ENCODE data around the gene KCNK17. TPM values are rescaled to one million over a fixed set of nuclear protein-coding genes. Genes with fewer than 3 reads are reported as not detected.

KCNK17 gene
- total and polyA plus RNA-seq, 2 of the 8 experiments (the other 6 are each of a cell fraction or from before 2014, with no cell fraction given), result 2.9 to 3.4 TPM

DNA sequence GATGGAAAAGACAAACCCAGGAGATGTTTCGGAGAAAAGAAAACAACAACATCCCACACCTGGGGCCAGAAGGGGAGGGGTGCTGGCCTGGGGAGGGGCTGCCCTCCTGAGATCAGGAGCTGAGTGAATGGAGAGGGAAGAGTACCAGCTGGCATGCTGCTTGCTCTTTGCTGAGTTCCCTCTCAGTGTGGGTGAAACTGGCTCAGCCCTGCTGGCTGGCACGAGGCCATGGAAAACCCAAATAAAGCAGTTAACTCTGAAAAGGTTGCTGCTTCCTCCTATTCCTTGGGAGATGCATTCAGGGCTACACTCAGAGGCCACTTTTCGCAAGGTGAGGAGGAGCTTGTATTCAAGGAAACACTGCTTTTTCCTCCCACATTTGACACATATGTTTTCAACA, 16.3 kb upstream of the KCNK17 start:
- Histone ChIP-seq H3K4me1 (replicated peaks in 1 of 4; ENCODE audit: control insufficient read depth in 3 of 4, insufficient read depth in 4 of 4, low read length in 3 of 4) (no peaks in the 10 kb centered on the region), H2BK120ac (replicated peaks; ENCODE audit: low read depth, low read length) (no peak overlapping the region), H3K9ac (replicated peaks in 1 of 4; ENCODE audit: extremely low read depth in 1 of 4, low read depth in 3 of 4, low read length in 3 of 4) (no peak overlapping the region), H3K27me3 (replicated peaks in 1 of 4; ENCODE audit: control insufficient read depth in 3 of 4, extremely low read depth in 1 of 4, insufficient read depth in 3 of 4, low read length in 3 of 4) (no peaks in the 10 kb centered on the region), H3K79me2 (ENCODE audit: control insufficient read depth in 1 of 2, insufficient read depth in 2 of 2, low read length in 2 of 2) (no peaks in the 10 kb centered on the region; a peak in 1 of 4 replicates), H2BK20ac (ENCODE audit: low read length) (no peak overlapping the region), H4K20me1 (replicated peaks in 1 of 2; ENCODE audit: control insufficient read depth in 1 of 2, insufficient read depth in 2 of 2, low read length in 2 of 2) (no peaks in the 10 kb centered on the region), H3K56ac (replicated peaks; ENCODE audit: insufficient read length, low read depth, low read length) (no peak overlapping the region), H4K8ac (ENCODE audit: extremely low read depth, insufficient read depth, low read length) (no peak overlapping the region), H3K4me2 (ENCODE audit: insufficient read depth in 1 of 2, low read depth in 2 of 2, low read length in 2 of 2) (no peak overlapping the region), H2BK15ac (ENCODE audit: low read length) (no peak overlapping the region), H3K9me3 (ENCODE audit: insufficient read depth in 2 of 2, low read depth in 1 of 2, low read length in 1 of 2) (no peaks in the 10 kb centered on the region), H2AFZ (ENCODE audit: low read length) (no peak overlapping the region), H4K91ac (replicated peaks; ENCODE audit: insufficient read length, low read length) (no peak overlapping the region), H2AK5ac (ENCODE audit: low read depth, low read length) (no peak overlapping the region), H3K14ac (ENCODE audit: insufficient read length) (no peak overlapping the region), H3K23ac (ENCODE audit: insufficient read length) (no peak overlapping the region), H3K23me2 (ENCODE audit: low read depth, low read length) (no peaks in the 10 kb centered on the region), H4K5ac (ENCODE audit: insufficient read length, low read depth, low read length) (no peak overlapping the region), H2BK5ac (ENCODE audit: low read depth, low read length) (no peak overlapping the region), H3K4me3 (ENCODE audit: extremely low read depth in 1 of 4, insufficient read depth in 2 of 4, low read depth in 3 of 4, low read length in 4 of 4) (no peak overlapping the region), H2BK12ac (ENCODE audit: low read depth, low read length) (no peak overlapping the region), H3K4ac (replicated peaks; ENCODE audit: insufficient read length, low read depth, low read length) (no peak overlapping the region), H3K18ac (ENCODE audit: extremely low read depth, low read length) (no peak overlapping the region), H3K36me3 (ENCODE audit: control insufficient read depth in 2 of 4, insufficient read depth in 4 of 4, low read length in 3 of 4) (no peaks in the 10 kb centered on the region), H3K79me1 (ENCODE audit: low read depth, low read length) (no peaks in the 10 kb centered on the region), H3K27ac (ENCODE audit: low read depth, low read length) (no peak overlapping the region)
- TF ChIP-seq SIX5 (IDR thresholded peaks at IDR 0.05; ENCODE audit: low read depth, low read length) (no peak), YY1 (IDR thresholded peaks at IDR 0.05; ENCODE audit: low read depth, low read length) (no peak), MAFK (IDR thresholded peaks at IDR 0.05; ENCODE audit: low read depth, low read length) (no peak)
- ChIA-PET CTCF (ENCODE audit: partially characterized antibody) (interaction anchor here (0.6 to 3.0 kb wide), 6 partner anchors 10 to 170 kb away, joined by 3 to 10 read pairs (median 4); no protein-coding TSS in a partner anchor), POLR2A (ENCODE audit: partially characterized antibody) (no interaction called here)
- FAIRE-seq, result no peak
- 89% methylated on average over 3 of the region's 3 CpGs; no CpG with 5 or more reads in 1 of the 2 experiments for WGBS, 2 experiments (ENCODE audit: extremely low coverage in 1 of 2, insufficient coverage in 1 of 2, insufficient read length in 1 of 2, insufficient replicate concordance in 2 of 2, low coverage in 1 of 2, low lambda C conversion rate in 2 of 2, missing lambda C conversion rate in 1 of 2)
- DNase-seq (ENCODE audit: low read depth in 1 of 2, low spot score in 2 of 2), result no peak

Data from H1 (cell line).